Testis (tissue), 2 donors: ENCODE results near the gene NXPH2.

Source experiments
- POLR2A ChIP-seq: fragments of 450-650 bp; IDR thresholded peaks from one replicate; pipeline ENCODE4 v1.6.1; 2017; ENCODE audit warnings: antibody characterized with exemption, mild to moderate bottlenecking, moderate library complexity
- TF ChIP-seq, protein P1 (sequence below), 3 experiments: fragments of 450-650 bp in 2 of 3; fragments of 200-600 bp in 1 of 3; sonication (generic) in 1 of 3; IDR thresholded peaks; one replicate each; pipeline ENCODE4 v1.5.1; 2016 to 2019; ENCODE audit warnings: antibody characterized with exemption in 3 of 3, mild to moderate bottlenecking in 2 of 3, moderate library complexity in 1 of 3

DNA sequence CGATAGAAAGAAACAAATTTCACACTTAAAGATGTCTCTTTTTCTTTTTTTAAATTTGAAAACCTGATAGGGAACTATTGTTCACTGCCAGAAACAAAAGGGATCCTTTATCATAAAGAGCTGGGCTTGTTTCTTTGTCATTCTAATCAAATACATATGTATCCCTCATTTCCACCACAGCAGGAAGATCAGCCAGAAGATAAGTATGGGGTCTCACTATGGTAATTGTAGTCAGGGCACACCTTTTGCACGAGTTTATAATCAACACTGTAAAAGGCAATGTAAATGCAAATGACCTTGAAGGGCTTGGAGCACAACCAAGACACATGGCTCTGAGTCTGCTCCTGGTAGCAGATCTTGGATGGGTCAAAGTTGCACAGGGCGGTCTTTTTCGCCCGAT is 109.5 kb downstream of the NXPH2 start:
- TF ChIP-seq, protein P1, sequence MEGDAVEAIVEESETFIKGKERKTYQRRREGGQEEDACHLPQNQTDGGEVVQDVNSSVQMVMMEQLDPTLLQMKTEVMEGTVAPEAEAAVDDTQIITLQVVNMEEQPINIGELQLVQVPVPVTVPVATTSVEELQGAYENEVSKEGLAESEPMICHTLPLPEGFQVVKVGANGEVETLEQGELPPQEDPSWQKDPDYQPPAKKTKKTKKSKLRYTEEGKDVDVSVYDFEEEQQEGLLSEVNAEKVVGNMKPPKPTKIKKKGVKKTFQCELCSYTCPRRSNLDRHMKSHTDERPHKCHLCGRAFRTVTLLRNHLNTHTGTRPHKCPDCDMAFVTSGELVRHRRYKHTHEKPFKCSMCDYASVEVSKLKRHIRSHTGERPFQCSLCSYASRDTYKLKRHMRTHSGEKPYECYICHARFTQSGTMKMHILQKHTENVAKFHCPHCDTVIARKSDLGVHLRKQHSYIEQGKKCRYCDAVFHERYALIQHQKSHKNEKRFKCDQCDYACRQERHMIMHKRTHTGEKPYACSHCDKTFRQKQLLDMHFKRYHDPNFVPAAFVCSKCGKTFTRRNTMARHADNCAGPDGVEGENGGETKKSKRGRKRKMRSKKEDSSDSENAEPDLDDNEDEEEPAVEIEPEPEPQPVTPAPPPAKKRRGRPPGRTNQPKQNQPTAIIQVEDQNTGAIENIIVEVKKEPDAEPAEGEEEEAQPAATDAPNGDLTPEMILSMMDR (IDR thresholded peaks at IDR 0.05), result no peak
- TF ChIP-seq POLR2A, result no peak
